ENCODE measurements around the gene FOXP4.

- TF ChIP-seq EZH2 (IDR thresholded peaks at IDR 0.05), result no peak
- TF ChIP-seq, protein P1, sequence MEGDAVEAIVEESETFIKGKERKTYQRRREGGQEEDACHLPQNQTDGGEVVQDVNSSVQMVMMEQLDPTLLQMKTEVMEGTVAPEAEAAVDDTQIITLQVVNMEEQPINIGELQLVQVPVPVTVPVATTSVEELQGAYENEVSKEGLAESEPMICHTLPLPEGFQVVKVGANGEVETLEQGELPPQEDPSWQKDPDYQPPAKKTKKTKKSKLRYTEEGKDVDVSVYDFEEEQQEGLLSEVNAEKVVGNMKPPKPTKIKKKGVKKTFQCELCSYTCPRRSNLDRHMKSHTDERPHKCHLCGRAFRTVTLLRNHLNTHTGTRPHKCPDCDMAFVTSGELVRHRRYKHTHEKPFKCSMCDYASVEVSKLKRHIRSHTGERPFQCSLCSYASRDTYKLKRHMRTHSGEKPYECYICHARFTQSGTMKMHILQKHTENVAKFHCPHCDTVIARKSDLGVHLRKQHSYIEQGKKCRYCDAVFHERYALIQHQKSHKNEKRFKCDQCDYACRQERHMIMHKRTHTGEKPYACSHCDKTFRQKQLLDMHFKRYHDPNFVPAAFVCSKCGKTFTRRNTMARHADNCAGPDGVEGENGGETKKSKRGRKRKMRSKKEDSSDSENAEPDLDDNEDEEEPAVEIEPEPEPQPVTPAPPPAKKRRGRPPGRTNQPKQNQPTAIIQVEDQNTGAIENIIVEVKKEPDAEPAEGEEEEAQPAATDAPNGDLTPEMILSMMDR (IDR thresholded peaks at IDR 0.05), result no peak
- TF ChIP-seq EZH2phosphoT487 (IDR thresholded peaks at IDR 0.05), result no peak
These were observed 93.0 kb downstream of the FOXP4 start for GRCh38 chr6:41638935-41639808.

Data from neural progenitor cell (in vitro differentiated cells).